K562 (cell line): ENCODE results near the gene FIZ1. TPM values are rescaled to one million over a fixed set of nuclear protein-coding genes. Genes with fewer than 3 reads are reported as not detected.
A peak's percentile ranks its signal among the peaks of the same experiment; 100 is the strongest.

Source experiments
- ATAC-seq: fragments of 200-7000 bp; cut with Tn5 transposase; 3 replicates; pipeline ENCODE4 v1.9.1; 2020; ENCODE audit warnings: moderate library complexity
- BruUV-seq: library from RNA; stranded (reverse); fragments of 400-500 nt; replicated peaks from 2 replicates; lab custom pipeline; 2021; lab: Mats Ljungman, UMichigan
- CTCF ChIA-PET: fragments of 300-600 bp; formaldehyde crosslinking; extraction: SDS; loops from one replicate; lab custom pipeline; 2021; ENCODE audit warnings: low intra/inter-chr PET ratio; lab: Yijun Ruan, JAX
- POLR2A ChIA-PET: fragments of 300-600, 350-650 bp; sonication (Branson Sonifier 250); formaldehyde crosslinking; extraction: SDS; loops from one replicate; lab custom pipeline; 2021; ENCODE audit warnings: antibody characterized with exemption, inconsistent platforms; lab: Yijun Ruan, JAX
- DNase-seq, 4 experiments: peaks; one replicate each; pipeline versions ENCODE4 v3.0.0 to v3.0.0-alpha.2; 2011 to 2018; ENCODE audit warnings: low spot score in 3 of 4, mixed read lengths in 3 of 4; ENCODE audit errors: extremely low read depth in 1 of 4
- FAIRE-seq: peaks from 2 replicates; lab custom pipeline; 2011; peaks lifted over from hg19 to GRCh38; lab: Jason Lieb, UNC
- H2AFZ ChIP-seq: 2 replicates; pipeline ENCODE4 v1.6.0; 2011; ENCODE audit warnings: low read depth, low read length, control low read depth, inconsistent platforms
- H3K27ac ChIP-seq: fragments of 200-600 bp; 3 replicates; pipeline ENCODE4 v1.8.0; 2011; ENCODE audit warnings: low read depth, mild to moderate bottlenecking, control low read depth, inconsistent platforms, low read length, moderate library complexity, mixed read lengths; ENCODE audit errors: extremely low read depth
- H3K27me3 ChIP-seq, 2 experiments: fragments of 300-600 bp in 1 of 2; 2 replicates in 1 of 2; 3 replicates in 1 of 2; pipeline versions ENCODE4 v1.6.0 to v1.8.0; 2011; ENCODE audit warnings: inconsistent platforms in 2 of 2, low read length in 2 of 2, mild to moderate bottlenecking in 1 of 2, mixed read lengths in 1 of 2, moderate library complexity in 1 of 2; ENCODE audit not compliant: control insufficient read depth in 2 of 2, insufficient read depth in 2 of 2
- H3K36me3 ChIP-seq: fragments of 300-600 bp; 3 replicates; pipeline ENCODE4 v1.8.0; 2011; ENCODE audit warnings: mild to moderate bottlenecking, low read length, inconsistent platforms; ENCODE audit not compliant: control insufficient read depth, insufficient read depth
- H3K4me1 ChIP-seq, 2 experiments: fragments of 200-600 bp in 1 of 2; replicated peaks in 1 of 2; 2 replicates in 1 of 2; 3 replicates in 1 of 2; pipeline versions ENCODE4 v1.5.1 to v1.8.0; 2011; ENCODE audit warnings: inconsistent platforms in 2 of 2, low read length in 2 of 2, mild to moderate bottlenecking in 1 of 2, mixed read lengths in 1 of 2, moderate library complexity in 1 of 2; ENCODE audit not compliant: control insufficient read depth in 2 of 2, insufficient read depth in 2 of 2
- H3K4me2 ChIP-seq: 2 replicates; pipeline ENCODE4 v1.6.1; 2011; ENCODE audit warnings: low read length, control low read depth, inconsistent platforms, mixed read lengths; ENCODE audit not compliant: insufficient read depth
- H3K4me3 ChIP-seq: fragments of 200-600 bp; sonication (generic), shearing (Covaris generic); 2 replicates; pipeline ENCODE4 v1.5.1; 2016; ENCODE audit warnings: control low read depth, inconsistent platforms
- H3K79me2 ChIP-seq: fragments of 200-600 bp; 3 replicates; pipeline ENCODE4 v1.8.0; 2011; ENCODE audit warnings: low read length, inconsistent platforms; ENCODE audit not compliant: control insufficient read depth, insufficient read depth
- H3K9ac ChIP-seq, 2 experiments: 2 replicates each; pipeline versions ENCODE4 v1.6.0 to v1.6.1; 2011; ENCODE audit warnings: low read depth in 2 of 2, low read length in 2 of 2, control low read depth in 1 of 2, inconsistent platforms in 1 of 2, mild to moderate bottlenecking in 1 of 2, mixed read lengths in 1 of 2; ENCODE audit not compliant: insufficient read depth in 1 of 2
- H3K9me1 ChIP-seq: one replicate; pipeline ENCODE4 v1.6.0; 2011; ENCODE audit warnings: inconsistent platforms, mild to moderate bottlenecking, low read length, moderate library complexity; ENCODE audit not compliant: control insufficient read depth, insufficient read depth
- H3K9me3 ChIP-seq: replicated peaks from 2 replicates; pipeline ENCODE4 v1.5.1; 2011; ENCODE audit warnings: low read depth, low read length, inconsistent platforms; ENCODE audit not compliant: control insufficient read depth, insufficient read depth
- H4K20me1 ChIP-seq: replicated peaks from 2 replicates; pipeline ENCODE4 v1.6.1; 2011; ENCODE audit warnings: low read length, inconsistent platforms, mixed read lengths; ENCODE audit not compliant: control insufficient read depth, insufficient read depth
- CEBPB ChIP-seq: fragments of 450-650 bp; IDR thresholded peaks from 2 replicates; pipeline ENCODE4 v1.6.1; 2016; ENCODE audit warnings: missing genetic modification characterization, missing compliant biosample characterization
- FOXK2 ChIP-seq, 2 experiments: fragments of 450-650 bp; IDR thresholded peaks in 1 of 2; conservative IDR thresholded peaks in 1 of 2; 2 replicates each; pipeline ENCODE4 v1.6.1; 2016; ENCODE audit warnings: low read depth in 2 of 2, mild to moderate bottlenecking in 1 of 2
- JUN ChIP-seq, 2 experiments: sonication (generic) in 1 of 2; formaldehyde crosslinking in 1 of 2; IDR thresholded peaks; 2 replicates each; pipeline versions ENCODE4 v1.6.1 to v1.8.0; 2012 to 2022; ENCODE audit warnings: borderline replicate concordance in 2 of 2, mild to moderate bottlenecking in 2 of 2, improper control_type of control experiment in 1 of 2, low read depth in 1 of 2, low read length in 1 of 2, missing genetic modification reagents in 1 of 2
- KDM2B ChIP-seq: fragments of 250-450 bp; sonication (Bioruptor Pico); IDR thresholded peaks from 2 replicates; pipeline ENCODE4 v1.8.0; 2021; ENCODE audit warnings: mild to moderate bottlenecking, moderate library complexity
- OTX1 ChIP-seq: fragments of 450-650 bp; formaldehyde crosslinking; IDR thresholded peaks from 2 replicates; pipeline ENCODE4 v1.4.0; 2022; ENCODE audit warnings: mild to moderate bottlenecking
- RBM17 ChIP-seq: fragments of 200-400 bp; formaldehyde crosslinking; IDR thresholded peaks from 2 replicates; pipeline ENCODE4 v1.6.1; 2017; ENCODE audit warnings: low read depth, mild to moderate bottlenecking, low read length, borderline replicate concordance
- THAP12 ChIP-seq: fragments of 250-450 bp; sonication (Bioruptor Pico); IDR thresholded peaks from 2 replicates; pipeline ENCODE4 v1.9.0; 2021; ENCODE audit warnings: mild to moderate bottlenecking, inconsistent platforms
- ZBTB11 ChIP-seq, 3 experiments: fragments of 200-800 bp in 1 of 3; fragments of 250-450 bp in 1 of 3; fragments of 450-650 bp in 1 of 3; sonication (Bioruptor Pico) in 1 of 3; sonication (Bioruptor generic) in 1 of 3; formaldehyde crosslinking in 1 of 3; IDR thresholded peaks; 2 replicates each; pipeline versions ENCODE4 v1.6.1 to v1.8.0; 2016 to 2022; ENCODE audit warnings: mild to moderate bottlenecking in 2 of 3, missing genetic modification characterization in 2 of 3, missing compliant biosample characterization in 1 of 3, moderate library complexity in 1 of 3
- ZNF395 ChIP-seq: fragments of 200-800 bp; sonication (Bioruptor generic); IDR thresholded peaks from 2 replicates; pipeline ENCODE4 v1.6.1; 2017; ENCODE audit warnings: missing genetic modification characterization, missing compliant biosample characterization
- ZNF444 ChIP-seq: fragments of 250-450 bp; sonication (Bioruptor Pico); IDR thresholded peaks from 2 replicates; pipeline ENCODE4 v1.4.0; 2020; ENCODE audit warnings: mild to moderate bottlenecking, moderate library complexity
- ZNF445 ChIP-seq: fragments of 250-450 bp; sonication (Bioruptor Pico); IDR thresholded peaks from 2 replicates; pipeline ENCODE4 v1.4.0; 2020; ENCODE audit warnings: low read depth, mild to moderate bottlenecking, moderate library complexity
- WGBS: fragments of 100-300 bp; shearing (Covaris generic); methylation state at CpG from one replicate; pipeline ENCODE4 v1.1.6; 2016; ENCODE audit warnings: low coverage, mixed read lengths; ENCODE audit not compliant: insufficient coverage; ENCODE audit errors: missing lambda C conversion rate; 5-methylcytosine and 5-hydroxymethylcytosine counted together
- in situ Hi-C: fragments of 300-500 bp; cut with MboI; formaldehyde crosslinking; loops from 4 replicates; pipeline ENCODE4 v1.15.0; 2018; ENCODE audit warnings: inconsistent platforms, mixed read lengths
- intact Hi-C: fragments of 100-400 bp; cut with micrococcal nuclease; formaldehyde crosslinking; loops from 2 replicates; pipeline ENCODE4 v1.14.2; 2022
- polyA plus RNA-seq, 8 experiments: library from polyadenylated mRNA; depleted of rRNA in 4 of 8; stranded (reverse) in 5 of 8; unstranded in 3 of 8; fragments of >200 nt; fragmentation: Nextera tagmentation in 2 of 8; fragmentation: Illumina TruSeq in 1 of 8; extraction: Ambion mirVana in 2 of 8; extraction: Trizol in 1 of 8; gene quantifications; 2 replicates each; pipeline versions ENCODE4 v1.2.1 to v1.2.3, GENCODE V29; 2011 to 2014; ENCODE audit warnings: inconsistent platforms in 1 of 8, missing spikeins in 1 of 8
- total RNA-seq, 7 experiments: library from RNA; depleted of rRNA in 6 of 7; stranded (reverse); fragments of >200 nt in 6 of 7; fragmentation: Illumina TruSeq in 2 of 7; extraction: Trizol in 2 of 7; gene quantifications; 2 replicates each; pipeline versions ENCODE4 v1.2.1 to v1.2.3, GENCODE V29; 2011 to 2021; ENCODE audit warnings: low replicate concordance in 1 of 7

Gene FIZ1
- total and polyA plus RNA-seq, 9 of the 15 experiments (the other 6 are each of a cell fraction or from before 2014, with no cell fraction given), result 0.79 to 17.5 (median 5.5) TPM

GRCh38 chr19:55581145-55581822 is 18.0 kb downstream of the FIZ1 start:
- peak; percentile 94 for FAIRE-seq
- no peak for TF ChIP-seq ZNF444 (CRISPR knock-in tag)
- no peak for TF ChIP-seq JUN (IDR thresholded peaks at IDR 0.05; ENCODE audit: borderline replicate concordance, low read depth, low read length)
- peak; percentile 57; the same call in 1 of the 2 replicates for TF ChIP-seq JUN (CRISPR knock-in tag; IDR thresholded peaks at IDR 0.05; ENCODE audit: borderline replicate concordance)
- no peak for TF ChIP-seq ZNF395 (CRISPR knock-in tag)
- no peak for TF ChIP-seq CEBPB (tag)
- TF ChIP-seq RBM17, result no peak
- 0 out of 4 replicates have a peak, but pooled peaks of 1 of the 2 experiments have one; percentile 5 for TF ChIP-seq FOXK2 (conservative IDR thresholded peaks at IDR 0.05 in 1 of 2, IDR thresholded peaks at IDR 0.05 in 1 of 2; ENCODE audit: low read depth in 2 of 2)
- TF ChIP-seq OTX1 (CRISPR knock-in tag), result no peak
- TF ChIP-seq ZNF445 (CRISPR knock-in tag), result no peak
- TF ChIP-seq KDM2B (CRISPR knock-in tag), result no peak
- peak in 1 of 3 experiments; percentile 98; a peak in 2 of 6 replicates for TF ChIP-seq ZBTB11 (CRISPR knock-in tag; IDR thresholded peaks at IDR 0.05)
- TF ChIP-seq THAP12 (CRISPR knock-in tag), result no peak

More at GRCh38 chr19:55581145-55581822, 18.0 kb downstream of the FIZ1 start:
- peak overlapping the region; percentile 47 to 88; a peak in 3 of 4 replicates for H3K9ac ChIP-seq
- ChIA-PET POLR2A (interaction anchor here (0.6 to 1.9 kb wide), 4 partner anchors 18 to 96 kb away, joined by 3 to 9 read pairs (median 4); partner anchors contain the start of gene FIZ1), CTCF (no interaction called here)
- BruUV-seq, result no TSS peak
- in situ Hi-C loops (no loop called here), intact Hi-C loops (no loop called here)
- peak overlapping the region; percentile 17; the same call in 1 of the 3 replicates for H3K27ac ChIP-seq
- WGBS, result 23% methylated on average over 12 of the region's 12 CpGs
- peak overlapping the region; percentile 83 for H3K4me2 ChIP-seq
- no peaks in the 10 kb centered on the region for H3K9me3 ChIP-seq
- H3K4me3 ChIP-seq, result peak overlapping the region; percentile 85
- H3K4me1 ChIP-seq, result peaks cover 9 to 35% of the 10 kb centered on the region in 2 experiments; a peak in 3 of 5 replicates
- H3K27me3 ChIP-seq, result peaks cover 8 to 12% of the 10 kb centered on the region in 2 experiments; a peak in 4 of 5 replicates
- DNase-seq (peak; percentile 37 to 68 (median 58)), ATAC-seq (peak; percentile 44)
- peaks cover 12% of the 10 kb centered on the region; the same call in 2 of the 3 replicates for H3K36me3 ChIP-seq
- H4K20me1 ChIP-seq, result no peaks in the 10 kb centered on the region
- no peaks in the 10 kb centered on the region for H3K9me1 ChIP-seq
- peaks cover 12% of the 10 kb centered on the region for H3K79me2 ChIP-seq
- H2AFZ ChIP-seq, result peak overlapping the region; percentile 89
